Frontal cortex (tissue), 4 donors: ENCODE results near the gene KIF5A. TPM values are rescaled to one million over a fixed set of nuclear protein-coding genes. Genes with fewer than 3 reads are reported as not detected.
"Not testable (repeated sequence)": the region's sequence is repeated elsewhere in the genome, so short reads cannot be mapped to it uniquely, and the experiment has no call there.

Source experiments
- DNase-seq, 2 donors: peaks; one replicate each; pipeline ENCODE4 v3.0.0; 2012; ENCODE audit warnings: low spot score in 2 of 2
- FAIRE-seq: peaks from 2 replicates; lab custom pipeline; 2012; peaks lifted over from hg19 to GRCh38; lab: Jason Lieb, UNC
- total RNA-seq: library from RNA; depleted of rRNA; stranded (reverse); fragments of >200 nt; gene quantifications from one replicate; pipeline ENCODE4 v1.2.3, GENCODE V29; 2014
- donor health status: control.
- donor health status: control.
- donor health status: control.

The KIF5A gene
- total RNA-seq: 42.8 TPM

- DNase-seq: peak; percentile 65 to 71
- no peak for FAIRE-seq
Observed at GRCh38 chr12:57549909-57550640, at the start of gene KIF5A. TSS of gene KIF5A (plus strand) at chr12:57550044. CDS start at chr12:57550272, 228 bp downstream.

GRCh38 chr12:57500213-57500612 lies 49.6 kb upstream of the KIF5A start:
- no peak for DNase-seq
- FAIRE-seq: no peak

- FAIRE-seq, DNase-seq: not testable (repeated sequence)
Observed at GRCh38 chr12:57502311-57502969, 47.4 kb upstream of the KIF5A start.

GRCh38 chr12:57506541-57506940 lies 43.3 kb upstream of the KIF5A start:
- not testable (repeated sequence) for FAIRE-seq

GRCh38 chr12:57507796-57508195 lies 42.0 kb upstream of the KIF5A start:
- FAIRE-seq, DNase-seq: not testable (repeated sequence)

More at GRCh38 chr12:57506541-57506940, 43.3 kb upstream of the KIF5A start:
- DNase-seq: not testable (repeated sequence)

- no peak for FAIRE-seq
- DNase-seq: no peak
Observed at GRCh38 chr12:57511161-57511560, 38.7 kb upstream of the KIF5A start.

- FAIRE-seq: no peak
- no peak for DNase-seq
Observed at GRCh38 chr12:57511588-57512325, 38.1 kb upstream of the KIF5A start.

- DNase-seq: no peak
- FAIRE-seq: no peak
Observed at GRCh38 chr12:57512665-57513064, 37.2 kb upstream of the KIF5A start.

- DNase-seq (no peak), FAIRE-seq (no peak)
Observed at GRCh38 chr12:57513266-57513665, 36.6 kb upstream of the KIF5A start.

- FAIRE-seq, DNase-seq: not testable (repeated sequence)
Observed at GRCh38 chr12:57513677-57514076, 36.2 kb upstream of the KIF5A start.

GRCh38 chr12:57514246-57514645 lies 35.6 kb upstream of the KIF5A start:
- DNase-seq, FAIRE-seq: not testable (repeated sequence)

- DNase-seq: no peak
- no peak for FAIRE-seq
Observed at GRCh38 chr12:57514720-57515407, 35.0 kb upstream of the KIF5A start.

GRCh38 chr12:57515408-57515933 lies 34.4 kb upstream of the KIF5A start:
- FAIRE-seq (no peak), DNase-seq (no peak)

- no peak for DNase-seq
- no peak for FAIRE-seq
Observed at GRCh38 chr12:57515934-57516541, 33.8 kb upstream of the KIF5A start.

- FAIRE-seq (no peak), DNase-seq (no peak)
Observed at GRCh38 chr12:57516617-57517153, 33.2 kb upstream of the KIF5A start.

- DNase-seq (no peak), FAIRE-seq (no peak)
Observed at GRCh38 chr12:57517187-57517586, 32.7 kb upstream of the KIF5A start.

- not testable (repeated sequence) for DNase-seq, FAIRE-seq
Observed at GRCh38 chr12:57517718-57518117, 32.1 kb upstream of the KIF5A start.

- no peak for DNase-seq
- no peak for FAIRE-seq
Observed at GRCh38 chr12:57518176-57518919, 31.5 kb upstream of the KIF5A start.
